NCI-H446 treated with DMSO at 0.1 percent for 48 hours (cell line): ENCODE results near the gene NOG.

Experiments used
- DNase-seq: peaks from one replicate; lab custom pipeline; 2025; lab: John Stamatoyannopoulos, UW

The NOG gene

DNA sequence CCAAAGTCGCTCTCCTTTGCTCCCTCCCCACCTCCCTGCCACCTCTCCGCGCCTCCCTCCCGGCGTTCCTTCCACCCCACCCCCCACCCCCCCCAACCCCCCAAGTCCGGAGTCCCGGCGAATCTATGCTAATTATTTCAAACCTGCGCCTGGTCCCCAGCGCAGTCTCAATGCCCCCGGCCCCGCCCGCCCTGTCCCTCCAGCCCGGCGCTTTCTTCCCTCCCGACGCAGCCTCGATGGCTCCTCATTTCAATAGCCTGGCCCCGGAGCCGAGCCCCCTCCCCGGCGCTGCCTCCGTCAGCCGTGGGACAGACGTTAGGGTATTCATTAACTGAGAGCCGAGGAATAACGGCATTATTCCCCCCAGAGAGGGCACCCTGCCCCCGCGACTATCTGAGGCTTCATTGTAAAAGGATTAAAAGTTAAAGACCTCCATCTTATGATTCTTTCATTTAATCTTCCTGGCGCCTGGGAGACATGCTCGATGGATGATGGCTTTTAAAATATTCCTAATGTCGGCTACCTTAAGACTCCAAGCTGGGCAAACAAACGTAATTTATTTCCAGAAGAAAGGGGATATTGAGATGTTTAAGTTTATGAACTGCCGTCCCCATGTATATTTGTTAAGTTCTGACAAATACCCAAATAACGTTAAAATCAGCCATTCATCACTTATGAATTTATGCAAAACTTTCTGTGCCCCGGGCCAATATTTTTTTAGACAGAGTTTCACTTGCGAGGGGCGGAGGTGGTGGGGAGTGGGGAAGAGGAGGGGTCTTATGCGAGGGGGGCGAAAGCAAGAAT, 3.4 kb downstream of the NOG start:
- DNase-seq, result no peak

DNA sequence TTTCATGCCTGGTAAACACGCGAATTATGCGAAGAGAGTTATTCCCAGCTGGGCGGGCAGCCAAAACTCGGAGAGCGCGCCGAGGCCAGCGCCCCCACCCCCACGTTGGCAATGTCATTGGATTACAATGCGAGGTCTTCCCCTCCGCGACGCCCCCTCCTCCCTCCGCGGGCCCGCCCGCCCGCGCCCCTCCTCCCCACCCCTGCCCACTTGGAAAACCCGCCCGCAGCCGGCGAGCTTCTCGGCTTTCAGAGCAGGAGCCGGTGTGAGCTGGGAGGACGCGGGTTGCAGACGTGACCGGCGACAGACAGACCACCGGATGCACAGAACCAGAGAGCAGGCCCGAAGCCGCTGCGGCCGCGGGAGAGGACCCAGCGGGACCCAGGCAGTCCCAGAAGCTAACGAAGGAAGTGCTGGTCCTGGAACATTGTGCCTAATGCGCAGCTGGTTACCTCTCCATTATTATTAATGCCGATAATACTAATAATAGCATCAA, 4.0 kb downstream of the NOG start:
- no peak for DNase-seq

DNA sequence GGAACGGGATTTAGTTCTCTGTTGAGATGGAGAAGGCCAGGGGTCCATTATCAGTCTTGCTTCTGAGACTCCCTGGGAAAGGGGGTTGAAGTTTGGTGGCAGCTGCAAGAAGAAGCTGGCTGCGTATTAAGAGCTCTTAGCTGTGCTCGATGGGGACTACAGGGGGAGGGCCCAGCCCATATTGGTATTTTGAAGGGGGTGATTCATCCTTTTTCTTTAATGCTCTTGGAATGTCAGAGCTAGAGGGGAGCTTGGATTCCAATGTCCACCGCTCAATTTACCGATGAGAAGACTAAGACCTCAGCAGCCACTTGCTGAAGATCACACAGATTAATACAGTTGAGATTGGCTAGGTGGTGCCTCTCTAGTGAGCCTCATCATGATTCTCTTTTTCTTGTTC, 5.0 kb downstream of the NOG start:
- no peak for DNase-seq

DNA sequence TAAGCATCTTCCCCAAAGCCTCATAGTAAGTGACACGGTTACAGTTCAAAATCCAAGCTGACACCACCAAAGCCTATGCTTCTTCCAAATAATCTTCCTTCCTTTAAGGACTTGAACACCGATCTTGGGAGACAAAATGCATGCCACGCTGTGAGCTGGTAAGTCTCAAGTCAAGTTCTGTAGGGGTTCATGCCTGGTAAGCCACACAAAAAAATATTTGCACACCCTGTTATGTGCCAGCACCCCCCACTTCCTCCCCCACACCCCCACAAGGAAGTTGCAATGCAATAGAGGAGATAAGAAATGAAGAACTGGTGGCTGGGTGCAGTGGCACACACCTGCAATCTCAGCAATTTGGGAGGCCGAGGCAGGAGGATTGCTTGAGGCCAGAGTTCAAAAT, 5.6 kb downstream of the NOG start:
- DNase-seq, result no peak

DNA sequence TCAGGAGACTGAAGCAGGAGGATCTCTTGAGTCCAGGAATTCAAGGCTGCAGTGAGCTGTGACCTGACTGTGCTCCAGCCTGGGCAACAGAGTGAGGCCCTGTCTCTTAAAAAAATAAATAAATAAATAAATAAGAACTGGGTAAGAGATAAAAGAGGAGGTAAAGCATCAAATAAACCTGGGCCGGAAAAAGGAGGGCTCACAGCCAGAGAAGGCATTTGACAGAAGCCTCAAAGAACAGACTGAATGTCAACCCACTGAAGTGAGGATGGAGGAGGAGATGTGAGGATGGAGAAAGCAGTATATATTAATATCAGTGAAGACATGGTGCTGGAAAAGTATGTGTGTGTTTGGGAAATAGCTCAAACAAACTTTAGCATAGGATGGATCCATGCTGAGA, 6.1 kb downstream of the NOG start:
- no peak for DNase-seq

DNA sequence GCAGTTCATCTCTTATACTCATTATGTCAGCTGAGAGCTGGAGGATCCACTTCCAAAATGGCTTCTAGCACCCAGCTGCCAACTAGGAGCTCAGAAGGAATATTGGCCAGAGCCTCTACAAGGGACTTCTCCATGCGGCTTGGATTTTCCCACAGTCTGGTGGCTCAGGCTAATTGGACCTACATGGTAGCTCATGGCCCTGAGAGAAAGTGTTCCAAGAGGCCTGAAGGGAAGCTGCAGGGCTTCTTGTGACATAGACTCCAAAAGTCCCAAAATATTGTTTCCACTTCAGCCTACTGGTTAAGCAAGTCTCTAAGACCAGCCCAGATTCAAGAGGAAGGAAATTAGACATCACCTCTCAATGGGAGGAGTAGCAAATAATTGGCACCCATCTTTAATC, 6.8 kb downstream of the NOG start:
- no peak for DNase-seq

DNA sequence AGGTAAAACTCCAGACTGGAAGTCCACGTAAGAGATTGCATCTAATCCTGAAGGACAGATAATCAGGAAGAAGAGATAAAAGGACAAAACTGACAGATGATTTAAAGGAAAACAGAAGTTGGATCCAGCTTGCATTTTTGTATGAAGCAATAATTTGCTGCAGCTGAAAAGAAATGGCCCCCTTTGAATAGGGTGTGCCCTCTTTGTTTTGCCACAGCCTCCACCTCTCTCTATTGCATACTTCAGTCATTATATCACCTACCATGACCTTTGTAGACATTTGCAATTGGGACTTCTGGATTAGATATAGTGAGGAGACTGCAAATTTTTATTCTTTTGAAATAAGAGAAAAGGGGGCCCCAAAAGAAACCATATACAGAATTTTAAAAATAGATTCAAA, 8.1 kb downstream of the NOG start:
- no peak for DNase-seq

DNA sequence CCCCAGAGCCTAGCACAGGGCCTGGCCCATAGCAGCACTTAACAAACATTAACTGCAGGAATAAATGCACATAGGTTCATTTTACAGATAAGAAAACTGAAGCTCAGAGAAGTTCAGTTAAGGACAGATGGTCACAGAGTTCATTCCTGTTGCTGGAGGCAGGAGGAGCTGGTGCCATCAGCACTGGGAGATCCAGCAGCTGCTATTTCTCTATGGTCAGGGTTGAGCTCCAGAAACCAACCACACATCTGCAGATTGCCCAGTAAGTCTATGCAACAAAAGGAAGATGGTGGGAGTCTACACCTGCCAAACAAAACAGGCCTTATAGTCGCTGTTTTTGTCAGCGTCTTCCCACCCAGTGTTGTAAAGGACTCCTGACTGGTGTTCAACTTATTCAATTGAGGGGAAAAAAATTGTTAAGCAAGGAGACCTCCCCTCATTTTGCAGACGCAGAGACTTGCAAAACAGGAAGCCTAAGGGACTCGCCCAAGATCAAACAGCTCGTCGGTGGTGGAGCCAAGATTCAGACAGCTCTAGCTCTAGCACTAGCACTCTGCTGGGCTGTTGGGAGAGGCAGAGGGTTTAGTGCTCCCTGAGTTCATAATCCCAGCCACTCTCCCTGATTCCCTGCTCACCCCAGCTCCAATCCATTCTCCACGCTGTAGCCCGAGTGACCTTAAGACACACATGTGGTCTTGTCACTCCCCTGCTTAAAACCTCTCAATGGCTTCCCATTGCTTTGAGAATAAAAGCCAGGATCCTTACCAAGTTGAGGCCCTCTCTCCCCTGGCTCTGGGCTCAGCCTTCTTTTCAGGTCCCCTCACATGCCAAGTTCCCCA, 9.0 kb downstream of the NOG start:
- no peak for DNase-seq

DNA sequence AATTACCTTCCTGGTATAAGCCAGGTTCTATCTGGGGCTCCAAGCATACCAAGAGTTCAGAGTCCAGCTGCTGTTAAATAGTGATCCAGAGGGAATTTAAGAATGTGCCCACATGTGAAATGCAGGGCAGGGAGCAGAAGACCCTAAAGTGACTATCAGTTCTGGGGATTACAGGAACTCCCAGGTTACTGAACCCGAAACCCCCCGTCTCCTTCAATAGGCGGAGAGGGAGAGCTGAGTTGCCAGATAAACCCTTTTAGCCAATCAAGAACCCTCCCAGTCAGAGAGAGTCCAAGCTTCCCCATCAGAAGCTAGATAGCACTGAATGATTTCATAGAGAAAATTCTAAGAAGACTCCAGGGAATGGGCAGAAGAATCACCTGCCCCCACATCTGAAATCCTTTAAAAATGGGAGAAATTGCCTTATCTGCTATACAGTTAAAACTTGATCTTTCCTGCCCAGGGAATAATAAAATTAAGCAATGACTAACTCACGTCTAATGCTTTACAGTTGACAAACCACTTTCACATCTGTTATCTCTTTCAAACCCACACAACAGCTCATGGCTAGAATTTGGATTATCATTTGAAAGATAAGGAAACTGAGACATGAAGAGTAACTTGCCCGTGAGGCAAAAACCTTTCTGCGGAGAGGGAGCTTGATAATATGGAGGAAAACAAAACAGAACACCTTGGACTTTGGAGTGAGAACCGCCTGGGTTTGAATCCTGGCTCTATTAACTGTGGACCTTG, 10.2 kb downstream of the NOG start:
- no peak for DNase-seq

DNA sequence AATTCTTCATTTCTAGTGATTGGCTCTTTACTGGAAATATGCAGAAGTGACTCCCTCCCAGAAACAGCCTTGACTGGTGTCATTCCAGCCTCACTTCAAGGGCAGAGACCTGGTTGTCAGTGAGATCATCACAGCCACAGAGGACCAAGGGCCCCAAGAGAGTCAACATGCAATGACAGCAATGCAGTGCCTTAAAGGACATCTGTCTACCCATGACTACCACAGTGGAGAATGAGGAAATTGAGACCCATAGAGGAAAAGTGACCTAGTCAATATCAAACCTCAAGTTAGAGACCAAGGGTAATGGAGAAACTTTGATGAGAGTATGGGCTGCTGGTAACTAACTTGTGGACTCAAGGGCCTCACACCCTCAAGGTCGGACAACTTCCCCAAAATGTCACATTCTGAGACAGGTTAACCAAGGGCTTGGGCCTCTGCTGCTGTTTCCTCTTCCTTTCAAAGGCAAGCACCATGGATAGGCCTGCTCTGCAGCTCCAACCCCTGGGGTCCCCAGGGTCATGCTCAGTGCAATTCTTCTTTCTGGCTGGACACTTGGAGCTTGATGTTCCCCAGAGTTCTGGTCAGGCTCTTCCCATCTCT, 11.3 kb downstream of the NOG start:
- DNase-seq, result no peak

DNA sequence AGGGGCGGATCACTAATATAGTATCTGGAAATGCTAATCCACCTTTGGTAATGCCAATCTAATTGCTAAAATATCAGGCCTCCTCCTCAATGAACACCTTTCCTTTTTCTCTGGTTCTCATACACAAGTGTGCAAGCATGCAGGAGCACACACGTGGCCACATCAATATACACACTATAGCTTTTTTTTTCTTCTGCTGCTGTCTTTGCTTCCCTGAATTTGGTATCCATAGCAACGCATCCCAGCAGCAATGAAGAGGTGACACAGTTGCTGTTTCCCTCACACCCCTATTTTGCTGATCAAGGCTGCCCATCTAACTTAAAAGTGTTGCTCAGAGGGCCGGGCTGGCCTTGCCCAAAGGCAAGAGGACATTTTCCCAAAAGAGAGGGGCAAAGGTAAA, 15.4 kb downstream of the NOG start:
- DNase-seq, result no peak

DNA sequence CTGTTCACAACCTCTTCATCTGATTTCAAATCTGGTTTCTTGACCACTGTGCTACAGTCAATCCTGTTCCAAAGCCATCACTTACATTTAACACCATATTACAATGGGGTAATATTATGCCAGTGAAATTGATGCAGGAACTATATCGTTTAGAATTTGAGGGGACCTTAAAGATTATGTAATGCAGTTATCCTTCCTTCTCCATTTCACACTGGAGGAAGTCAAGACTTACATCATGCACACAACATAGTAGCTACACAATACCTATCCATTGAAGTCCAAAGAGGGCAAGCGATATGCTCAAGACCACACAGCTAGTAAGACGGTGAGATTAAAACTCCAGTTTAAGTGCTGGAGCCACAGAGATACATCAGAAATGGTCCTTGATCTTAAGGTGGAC, 16.8 kb downstream of the NOG start:
- DNase-seq, result no peak

DNA sequence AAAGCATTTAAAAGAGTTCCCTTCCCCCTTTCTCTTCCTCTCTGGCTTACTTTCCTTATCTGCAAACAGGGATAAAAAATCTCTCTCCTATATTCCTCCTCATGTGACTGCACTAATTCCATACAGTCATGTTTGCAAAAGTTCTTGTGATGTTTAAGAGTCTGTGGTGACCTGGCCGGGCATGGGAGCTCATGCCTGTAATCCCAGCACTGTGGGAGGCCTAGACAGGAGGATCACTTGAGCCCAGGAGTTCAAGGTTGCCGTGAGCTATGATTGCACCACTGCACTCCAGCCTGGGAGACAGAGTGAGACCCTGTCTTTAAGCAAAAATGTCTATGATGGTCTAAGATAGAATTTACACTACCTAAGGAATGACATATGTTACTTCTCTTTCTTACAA, 19.6 kb downstream of the NOG start:
- DNase-seq, result no peak

DNA sequence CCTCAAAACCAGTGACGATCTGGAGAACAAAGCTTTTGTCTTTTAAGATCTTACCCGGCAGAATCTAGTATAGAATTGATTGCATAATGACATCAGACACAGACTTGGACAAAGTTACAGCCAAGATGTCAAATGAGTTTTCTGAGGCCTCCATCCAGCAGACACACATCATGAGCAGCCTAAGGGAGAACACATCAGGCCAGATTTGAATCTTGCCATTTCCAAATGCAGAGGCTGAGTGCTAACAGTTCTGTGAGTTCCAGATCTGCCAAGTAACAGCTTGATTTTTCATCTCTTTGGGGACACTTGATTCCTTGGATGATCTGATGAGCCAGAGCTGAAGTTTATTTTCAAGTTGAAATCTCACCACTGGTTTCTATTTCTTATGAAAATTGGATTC, 21.0 kb downstream of the NOG start:
- DNase-seq, result no peak

DNA sequence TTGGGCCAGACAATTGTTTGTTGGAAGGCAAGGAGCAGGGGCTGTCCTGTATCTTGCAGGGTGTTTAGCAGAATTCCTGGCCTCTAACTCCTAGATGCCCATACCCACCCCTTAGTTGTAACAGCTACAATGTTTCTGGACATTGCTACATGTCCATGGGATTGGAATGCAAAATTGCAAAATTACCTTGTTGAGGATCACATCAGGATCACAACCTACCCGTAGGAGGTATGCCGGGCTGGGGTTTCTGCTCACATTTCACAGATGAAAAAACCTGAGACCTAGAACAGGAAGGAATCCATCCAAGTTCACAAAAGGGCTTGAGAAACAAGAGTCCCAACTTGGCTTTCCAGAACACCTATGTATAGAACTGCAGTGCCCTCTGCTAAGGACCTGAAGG, 22.7 kb downstream of the NOG start:
- no peak for DNase-seq

DNA sequence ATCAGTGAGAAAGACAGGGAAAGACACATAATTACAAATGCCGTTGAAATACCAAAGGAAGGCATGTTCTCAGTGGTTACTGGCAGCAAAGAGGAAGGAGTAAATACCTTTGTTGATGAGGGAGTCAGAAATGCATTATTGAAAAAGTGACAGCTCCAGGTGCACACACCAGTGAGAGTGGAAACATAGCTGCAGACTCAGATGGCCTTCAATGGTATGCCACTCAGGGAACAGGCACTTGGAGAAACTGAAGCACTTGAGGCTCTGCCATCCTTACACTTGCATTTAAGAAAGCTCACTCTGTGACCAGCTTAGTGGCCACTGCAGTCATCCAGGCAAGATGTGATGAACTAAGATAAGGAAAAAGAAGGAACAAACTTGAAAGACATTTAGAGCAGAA, 29.9 kb downstream of the NOG start:
- no peak for DNase-seq

DNA sequence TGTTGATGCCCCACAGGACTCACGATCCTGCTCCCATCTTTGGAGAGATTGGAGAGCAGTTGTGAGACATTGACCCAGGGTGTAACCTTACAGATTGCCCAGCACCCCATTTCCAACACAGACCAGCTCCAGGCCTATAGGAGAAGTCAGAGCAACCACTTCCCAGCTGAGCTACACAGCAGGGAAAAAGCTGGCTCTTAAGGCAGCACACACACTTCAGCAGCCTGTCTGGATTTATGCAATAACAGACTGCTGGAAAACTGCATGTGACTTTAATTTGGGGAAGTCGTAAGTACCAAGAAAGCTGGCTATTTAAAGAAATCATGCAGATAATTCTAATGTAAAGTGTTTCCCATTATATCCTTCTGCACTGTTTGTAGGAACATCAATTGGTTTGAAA, 30.8 kb downstream of the NOG start:
- no peak for DNase-seq

DNA sequence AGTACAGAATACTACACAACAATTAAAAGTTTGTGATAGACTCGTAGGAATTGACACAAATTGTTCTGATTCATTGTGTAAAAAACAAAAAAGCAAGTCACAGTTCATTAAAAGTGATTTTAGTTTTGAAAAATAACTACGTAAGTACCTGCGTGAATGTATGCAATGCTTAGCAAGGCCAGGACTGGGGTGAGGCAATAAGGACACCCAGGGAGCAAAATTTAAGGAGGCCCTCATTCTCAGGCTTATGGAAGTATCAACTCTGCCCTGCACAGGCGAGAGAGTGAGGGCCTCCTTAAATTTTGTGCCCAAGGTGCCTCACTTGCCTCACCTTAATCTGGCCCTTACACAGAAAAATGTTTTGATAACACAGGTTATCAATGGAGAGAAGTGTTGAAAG, 31.4 kb downstream of the NOG start:
- no peak for DNase-seq

DNA sequence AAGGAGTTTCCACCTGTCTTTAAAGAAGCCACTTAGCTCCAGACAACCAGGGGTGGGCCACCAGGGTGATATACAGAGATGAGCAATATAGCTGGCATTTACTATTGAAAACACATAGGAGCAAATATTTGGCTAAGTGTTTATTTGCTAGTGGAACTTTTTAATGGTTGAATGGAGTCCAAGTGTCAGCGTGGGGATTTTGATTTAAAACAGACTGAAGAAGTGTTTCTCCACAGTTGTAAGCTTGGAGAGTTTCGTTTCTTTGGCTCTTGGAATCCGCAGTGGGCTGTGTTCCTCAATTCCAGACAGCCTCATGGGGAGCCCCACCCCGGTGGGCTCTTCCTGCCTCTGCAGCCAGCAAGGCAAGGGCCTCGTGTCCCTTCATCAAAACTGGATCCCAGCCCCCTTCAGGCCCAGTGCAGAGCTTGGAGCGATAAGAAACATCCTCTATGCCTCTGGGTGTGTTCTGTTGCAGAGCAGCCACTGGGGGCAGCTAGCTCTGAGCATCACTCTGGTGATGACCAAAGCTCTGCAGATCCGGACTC, 36.1 kb downstream of the NOG start:
- no peak for DNase-seq

DNA sequence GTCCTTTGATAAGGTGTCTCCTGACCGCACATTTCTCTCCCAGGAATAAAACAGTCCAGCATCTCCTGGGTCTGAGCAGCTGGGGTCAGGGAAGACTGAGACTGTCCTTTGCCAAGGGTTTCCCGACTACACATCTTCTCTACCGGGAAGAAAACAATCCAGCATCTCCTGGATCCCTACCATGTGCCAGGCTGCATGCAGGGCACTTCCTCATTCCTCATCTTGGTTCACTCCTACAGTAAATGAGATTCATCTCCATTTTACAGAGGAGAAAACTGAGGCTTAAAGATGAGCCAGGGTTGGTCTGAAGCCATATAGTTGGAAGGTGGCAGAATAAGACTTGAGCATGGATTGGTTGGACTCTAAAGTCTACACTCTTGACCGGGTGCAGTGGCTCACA, 36.7 kb downstream of the NOG start:
- no peak for DNase-seq

DNA sequence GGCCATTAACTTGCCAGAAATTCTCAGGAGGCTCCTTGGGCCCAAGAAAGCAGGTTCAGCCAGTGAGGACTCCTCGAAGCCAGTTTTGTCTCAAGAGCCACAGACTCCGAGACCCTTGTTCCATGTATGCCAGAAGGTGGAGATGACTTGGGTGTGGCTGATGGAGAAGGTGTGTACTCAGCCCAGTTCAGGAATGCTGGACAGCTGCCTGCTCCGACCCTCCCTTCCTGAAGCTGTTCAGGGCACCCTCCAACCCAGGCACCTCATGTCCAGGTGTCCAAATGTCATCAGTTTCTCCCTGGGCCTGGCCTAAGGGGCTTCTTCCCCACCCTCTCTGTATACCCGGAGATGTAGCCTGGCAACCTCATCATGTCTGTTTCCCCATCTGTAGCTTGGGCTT, 40.2 kb downstream of the NOG start:
- DNase-seq, result no peak

DNA sequence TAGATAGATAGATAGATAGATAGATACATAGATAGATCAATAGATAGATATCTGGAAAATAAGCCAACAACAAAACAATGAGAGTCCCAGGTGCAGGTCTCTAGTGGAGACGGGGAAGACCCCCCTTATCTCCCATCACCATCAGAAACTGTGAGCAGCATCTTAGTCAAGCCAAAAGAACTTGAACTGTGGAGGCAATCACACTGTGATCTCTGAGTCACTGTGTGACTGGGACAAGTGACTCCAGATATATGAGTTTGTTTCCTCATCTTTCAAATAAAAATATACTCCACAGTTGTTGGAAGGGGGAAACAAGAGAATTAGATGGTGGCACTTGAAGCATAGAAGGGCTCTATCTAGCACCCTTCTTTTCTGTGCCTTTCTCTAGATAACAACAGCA, 42.1 kb downstream of the NOG start:
- no peak for DNase-seq
